MM.1S (cell line): ENCODE results near the gene CHN2.

Experiments
- DNase-seq: peaks from one replicate; pipeline ENCODE4 v3.0.0-alpha.2; 2015
- H2AFZ ChIP-seq: fragments of 300-600 bp; sonication (generic); 2 replicates; pipeline ENCODE4 v1.6.0; 2016; ENCODE audit warnings: antibody characterized with exemption, low read length
- H3F3A ChIP-seq: fragments of 300-600 bp; sonication (generic); 2 replicates; pipeline ENCODE4 v1.6.1; 2016; ENCODE audit warnings: mild to moderate bottlenecking, antibody characterized with exemption, low read length, moderate library complexity, mixed read lengths; ENCODE audit not compliant: insufficient read depth
- H3K27ac ChIP-seq: fragments of 300-600 bp; sonication (generic); 2 replicates; pipeline ENCODE4 v1.5.1; 2016; ENCODE audit warnings: mild to moderate bottlenecking, low read length
- H3K27me3 ChIP-seq: fragments of 300-600 bp; sonication (generic); replicated peaks from 2 replicates; pipeline ENCODE4 v1.6.0; 2016; ENCODE audit warnings: low read length; ENCODE audit not compliant: insufficient read depth
- H3K36me3 ChIP-seq: fragments of 300-600 bp; sonication (generic); replicated peaks from 2 replicates; pipeline ENCODE4 v1.6.1; 2016; ENCODE audit warnings: mild to moderate bottlenecking, low read length, mixed read lengths; ENCODE audit not compliant: insufficient read depth
- H3K4me1 ChIP-seq: fragments of 300-600 bp; sonication (generic); 2 replicates; pipeline ENCODE4 v1.6.1; 2016; ENCODE audit warnings: low read length, mixed read lengths
- H3K4me2 ChIP-seq: fragments of 300-600 bp; sonication (generic); 2 replicates; pipeline ENCODE4 v1.6.0; 2016; ENCODE audit warnings: low read depth, low read length
- H3K4me3 ChIP-seq: fragments of 300-600 bp; sonication (generic); 2 replicates; pipeline ENCODE4 v1.5.1; 2016; ENCODE audit warnings: low read length, mixed read lengths
- H3K79me2 ChIP-seq: fragments of 300-600 bp; sonication (generic); 2 replicates; pipeline ENCODE4 v1.6.1; 2016; ENCODE audit warnings: mixed run types, low read length, mixed read lengths
- H3K9ac ChIP-seq: fragments of 300-600 bp; sonication (generic); 2 replicates; pipeline ENCODE4 v1.6.1; 2016; ENCODE audit warnings: low read length, mixed read lengths
- H3K9me2 ChIP-seq: fragments of 300-600 bp; sonication (generic); replicated peaks from 2 replicates; pipeline ENCODE4 v1.6.1; 2016; ENCODE audit warnings: mild to moderate bottlenecking, low read length, mixed read lengths; ENCODE audit not compliant: insufficient read depth
- H3K9me3 ChIP-seq: fragments of 300-600 bp; sonication (generic); replicated peaks from 2 replicates; pipeline ENCODE4 v1.6.1; 2016; ENCODE audit warnings: mild to moderate bottlenecking, low read length, mixed read lengths; ENCODE audit not compliant: insufficient read depth
- H4K20me1 ChIP-seq: fragments of 300-600 bp; sonication (generic); 2 replicates; pipeline ENCODE4 v1.6.1; 2016; ENCODE audit warnings: mild to moderate bottlenecking, low read length, moderate library complexity, mixed read lengths; ENCODE audit not compliant: insufficient read depth
- CTCF ChIP-seq: fragments of 300-600 bp; sonication (generic); IDR thresholded peaks from 2 replicates; pipeline ENCODE4 v1.5.1; 2016; ENCODE audit warnings: antibody characterized with exemption, low read length, mixed read lengths
- EZH2 ChIP-seq: fragments of 300-600 bp; sonication (generic); optimal IDR thresholded peaks from 2 replicates; pipeline ENCODE3; 2017; ENCODE audit warnings: low read depth, mild to moderate bottlenecking, antibody characterized with exemption, low read length, mixed read lengths
- EZH2phosphoT487 ChIP-seq: fragments of 300-600 bp; sonication (generic); IDR thresholded peaks from 2 replicates; pipeline ENCODE4 v1.6.1; 2018; ENCODE audit warnings: antibody characterized with exemption, low read length

The CHN2 gene

GRCh38 chr7:29370531-29371314, 176.1 kb downstream of the CHN2 start:
- no peak overlapping the region for H3K4me3 ChIP-seq
- no peak overlapping the region for H3K4me2 ChIP-seq
- no peaks in the 10 kb centered on the region for H3F3A ChIP-seq
- no peak overlapping the region for H3K9ac ChIP-seq
- TF ChIP-seq CTCF (no peak), EZH2 (no peak), EZH2phosphoT487 (no peak)
- H3K9me3 ChIP-seq: no peaks in the 10 kb centered on the region
- no peaks in the 10 kb centered on the region for H3K27me3 ChIP-seq
- H3K27ac ChIP-seq: no peak overlapping the region
- no peaks in the 10 kb centered on the region for H3K36me3 ChIP-seq
- no peaks in the 10 kb centered on the region for H4K20me1 ChIP-seq
- no peak overlapping the region for H2AFZ ChIP-seq
- H3K4me1 ChIP-seq: no peaks in the 10 kb centered on the region
- no peak for DNase-seq
- no peaks in the 10 kb centered on the region for H3K9me2 ChIP-seq
- H3K79me2 ChIP-seq: no peaks in the 10 kb centered on the region

DNA sequence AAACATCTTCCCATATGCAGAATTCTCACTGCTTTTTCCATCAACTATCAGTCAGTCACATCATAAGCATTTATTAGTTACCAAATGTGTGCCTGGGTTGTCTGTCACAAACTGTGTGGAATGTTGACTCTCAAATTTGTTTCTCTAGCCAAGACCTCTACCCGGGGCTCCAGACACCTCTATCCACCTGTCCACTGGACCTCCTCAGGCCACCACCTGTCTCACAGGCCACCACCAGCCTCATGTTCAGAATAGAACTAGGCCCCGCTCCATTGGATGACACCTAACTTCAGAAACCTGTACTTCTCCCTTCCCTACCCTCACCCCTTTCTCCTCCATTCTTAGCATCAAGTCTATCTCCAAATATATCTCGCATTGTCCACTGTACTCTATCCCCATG, 176.9 kb downstream of the CHN2 start:
- no peaks in the 10 kb centered on the region for H3K27me3 ChIP-seq

DNA sequence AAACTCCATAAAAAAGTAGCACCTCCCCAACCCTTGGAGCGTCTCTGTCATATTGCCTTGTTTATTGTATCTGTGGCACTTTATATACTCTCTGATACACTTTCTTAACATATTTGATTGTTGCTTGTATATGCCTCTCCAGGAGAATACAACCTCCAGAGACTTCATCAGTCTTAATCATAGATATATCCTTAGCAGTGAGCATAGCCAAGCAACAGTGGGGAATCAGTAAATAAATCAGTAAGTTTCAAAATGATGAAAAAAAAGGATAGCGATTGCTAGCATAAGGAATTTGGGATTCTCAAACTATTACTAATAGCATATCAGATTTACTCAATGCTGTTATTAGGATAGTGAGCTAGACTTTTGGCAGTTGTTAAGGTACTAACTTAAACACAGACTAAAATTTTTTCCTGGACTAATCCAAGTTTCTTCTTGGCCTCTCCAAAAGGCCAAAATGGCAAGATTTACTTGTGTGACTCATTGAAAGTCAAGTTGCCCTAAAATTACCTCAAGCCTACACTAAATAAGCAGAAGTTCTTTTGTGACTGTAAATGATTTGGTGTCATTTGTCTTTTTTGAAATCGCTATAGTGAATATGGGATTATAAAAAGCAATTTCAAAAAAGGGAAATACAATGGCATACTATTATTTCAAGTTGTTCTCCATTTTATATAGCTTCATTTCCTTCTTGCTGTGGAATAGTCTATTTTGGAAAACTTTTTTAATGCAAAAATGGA, 177.9 kb downstream of the CHN2 start:
- H3K9me3 ChIP-seq: no peaks in the 10 kb centered on the region
- no peaks in the 10 kb centered on the region for H3K27me3 ChIP-seq
- no peaks in the 10 kb centered on the region for H4K20me1 ChIP-seq
- H2AFZ ChIP-seq: no peak overlapping the region
- H3K79me2 ChIP-seq: no peaks in the 10 kb centered on the region
- H3K9me2 ChIP-seq: no peaks in the 10 kb centered on the region
- no peaks in the 10 kb centered on the region for H3K4me1 ChIP-seq
- H3F3A ChIP-seq: no peaks in the 10 kb centered on the region
- no peak overlapping the region for H3K4me2 ChIP-seq
- no peaks in the 10 kb centered on the region for H3K36me3 ChIP-seq
- no peak overlapping the region for H3K4me3 ChIP-seq
- DNase-seq: no peak
- no peak overlapping the region for H3K27ac ChIP-seq
- TF ChIP-seq CTCF (no peak), EZH2phosphoT487 (no peak), EZH2 (no peak)
- no peak overlapping the region for H3K9ac ChIP-seq

More for the DNA sequence above, 176.9 kb downstream of the CHN2 start:
- Histone ChIP-seq H3K9me3 (no peaks in the 10 kb centered on the region), H3K36me3 (no peaks in the 10 kb centered on the region), H3K27ac (no peak overlapping the region), H3K9ac (no peak overlapping the region), H3K79me2 (no peaks in the 10 kb centered on the region), H3K4me3 (no peak overlapping the region), H3F3A (no peaks in the 10 kb centered on the region), H4K20me1 (no peaks in the 10 kb centered on the region), H3K4me1 (no peaks in the 10 kb centered on the region), H3K4me2 (no peak overlapping the region), H2AFZ (no peak overlapping the region), H3K9me2 (no peaks in the 10 kb centered on the region)
- TF ChIP-seq CTCF: no peak
- TF ChIP-seq EZH2: no peak
- TF ChIP-seq EZH2phosphoT487: no peak
- no peak for DNase-seq
